Endodermal cell (in vitro differentiated cells): Measurements from ENCODE around the gene C4orf17. TPM values are rescaled to one million over a fixed set of nuclear protein-coding genes. Genes with fewer than 3 reads are reported as not detected.

ENCODE experiments used
- DNase-seq: peaks from one replicate; pipeline ENCODE4 v3.0.0-alpha.2; 2017
- H3K27ac ChIP-seq: 2 replicates; pipeline ENCODE4 v1.5.1; 2013; ENCODE audit warnings: mild to moderate bottlenecking, low read depth, low read length, moderate library complexity
- H3K27me3 ChIP-seq: 2 replicates; pipeline ENCODE4 v1.6.1; 2013; ENCODE audit warnings: mild to moderate bottlenecking, low read length, moderate library complexity; ENCODE audit not compliant: insufficient read depth, control insufficient read depth, poor library complexity, severe bottlenecking
- H3K36me3 ChIP-seq: 2 replicates; pipeline ENCODE4 v1.7.0; 2013; ENCODE audit warnings: mild to moderate bottlenecking, low read length, moderate library complexity; ENCODE audit not compliant: control insufficient read depth, insufficient read depth
- H3K4me1 ChIP-seq: one replicate; pipeline ENCODE4 v1.7.0; 2013; ENCODE audit warnings: low read length; ENCODE audit not compliant: control insufficient read depth, insufficient read depth
- H3K4me3 ChIP-seq: 2 replicates; pipeline ENCODE4 v1.5.1; 2013; ENCODE audit warnings: mild to moderate bottlenecking, low read length, moderate library complexity
- H3K9ac ChIP-seq: 2 replicates; pipeline ENCODE4 v1.6.1; 2013; ENCODE audit warnings: mild to moderate bottlenecking, low read length, moderate library complexity; ENCODE audit not compliant: poor library complexity, severe bottlenecking; ENCODE audit errors: extremely low read depth
- H3K9me3 ChIP-seq: 2 replicates; pipeline ENCODE4 v1.6.1; 2013; ENCODE audit warnings: mild to moderate bottlenecking, low read length, moderate library complexity; ENCODE audit not compliant: control insufficient read depth
- H3K27ac Mint-ChIP-seq: 2 replicates; pipeline ENCODE4 v1.8.0; 2020; ENCODE audit warnings: mixed read lengths
- H3K27me3 Mint-ChIP-seq: 2 replicates; pipeline ENCODE4 v1.8.0; 2021; ENCODE audit warnings: mild to moderate bottlenecking, mixed read lengths; ENCODE audit not compliant: insufficient read depth
- H3K36me3 Mint-ChIP-seq: 2 replicates; pipeline ENCODE4 v1.8.0; 2020; ENCODE audit warnings: low read depth, mixed read lengths
- H3K4me1 Mint-ChIP-seq: 2 replicates; pipeline ENCODE4 v1.8.0; 2020; ENCODE audit warnings: mixed read lengths
- H3K4me3 Mint-ChIP-seq: 2 replicates; pipeline ENCODE4 v1.8.0; 2020; ENCODE audit warnings: mild to moderate bottlenecking, moderate library complexity, mixed read lengths
- H3K9me3 Mint-ChIP-seq: 2 replicates; pipeline ENCODE4 v1.8.0; 2020; ENCODE audit warnings: mild to moderate bottlenecking, mixed read lengths
- CTCF ChIP-seq: fragments of 200-600 bp; sonication (generic); conservative IDR thresholded peaks from 2 replicates; pipeline ENCODE4 v1.5.0; 2021; ENCODE audit warnings: antibody characterized with exemption, mild to moderate bottlenecking
- WGBS, 2 experiments: methylation state at CpG; one replicate each; pipeline versions ENCODE4 v1.1.5 to v1.1.7; 2013; ENCODE audit warnings: missing lambda C conversion rate in 2 of 2, mixed read lengths in 1 of 2; ENCODE audit not compliant: insufficient coverage in 1 of 2, insufficient read length in 1 of 2; 5-methylcytosine and 5-hydroxymethylcytosine counted together
- total RNA-seq, 2 donors: library from RNA; stranded (reverse); fragmentation: NEBNext Ultra II Directional in 1 of 2; extraction: Animal tissue kit (Norgen Biotek cat#: 25700) in 1 of 2; gene quantifications; 2 replicates in 1 of 2; 3 replicates in 1 of 2; pipeline ENCODE4 v1.2.1, GENCODE V29; 2021

Gene C4orf17
- total RNA-seq, 2 donors from 2014 or later: not detected

- no peaks in the 10 kb centered on the region for H3K9me3 Mint-ChIP-seq
- WGBS, 2 experiments: 0% methylated on average over 12 to 48 of the region's 48 CpGs
- peaks cover 4% of the 10 kb centered on the region for H3K4me1 Mint-ChIP-seq
- H3K9me3 ChIP-seq: no peaks in the 10 kb centered on the region
- H3K4me1 ChIP-seq: no peaks in the 10 kb centered on the region
- peak within 1 kb of the TSS; percentile 99 for H3K9ac ChIP-seq
- peak; percentile 98 for DNase-seq
- H3K36me3 Mint-ChIP-seq: no peaks in the 10 kb centered on the region
- peak within 1 kb of the TSS; percentile 95 for H3K4me3 ChIP-seq
- TF ChIP-seq CTCF: peak; percentile 43
- peak within 1 kb of the TSS; percentile 100 for H3K27ac Mint-ChIP-seq
- H3K27me3 Mint-ChIP-seq: no peaks in the 10 kb centered on the region
- peak within 1 kb of the TSS; percentile 91 for H3K4me3 Mint-ChIP-seq
- H3K27ac ChIP-seq: peak within 1 kb of the TSS; percentile 96
- no peaks in the 10 kb centered on the region for H3K36me3 ChIP-seq
- no peaks in the 10 kb centered on the region for H3K27me3 ChIP-seq
Measured at GRCh38 chr4:99563310-99564186, 52.7 kb downstream of the C4orf17 start, which contains the start of gene TRMT10A. TSS of gene TRMT10A (minus strand) at chr4:99564039. CDS start at chr4:99559338, 4,701 bp downstream.

GRCh38 chr4:99564921-99565320, 54.1 kb downstream of the C4orf17 start:
- Mint-ChIP-seq H3K9me3 (no peaks in the 10 kb centered on the region), H3K27me3 (no peaks in the 10 kb centered on the region), H3K4me3 (no peak overlapping the region), H3K27ac (no peak overlapping the region), H3K4me1 (peaks cover 4% of the 10 kb centered on the region), H3K36me3 (no peaks in the 10 kb centered on the region)
- no peak overlapping the region for H3K4me3 ChIP-seq
- no peak for DNase-seq
- no peak overlapping the region for H3K9ac ChIP-seq
- H3K27ac ChIP-seq: no peak overlapping the region
- H3K9me3 ChIP-seq: no peaks in the 10 kb centered on the region
- H3K36me3 ChIP-seq: no peaks in the 10 kb centered on the region
- no peaks in the 10 kb centered on the region for H3K27me3 ChIP-seq
- H3K4me1 ChIP-seq: no peaks in the 10 kb centered on the region
- no peak for TF ChIP-seq CTCF

- no peak for DNase-seq
- H3K9ac ChIP-seq: no peak overlapping the region
- no peaks in the 10 kb centered on the region for H3K27me3 ChIP-seq
- H3K27ac ChIP-seq: no peak overlapping the region
- no peaks in the 10 kb centered on the region for H3K9me3 ChIP-seq
- H3K9me3 Mint-ChIP-seq: no peaks in the 10 kb centered on the region
- no peak for TF ChIP-seq CTCF
- H3K36me3 Mint-ChIP-seq: no peaks in the 10 kb centered on the region
- H3K4me3 ChIP-seq: no peak overlapping the region
- no peak overlapping the region for H3K4me3 Mint-ChIP-seq
- H3K4me1 ChIP-seq: no peaks in the 10 kb centered on the region
- WGBS, 2 experiments: 82% methylated on average over 1 of the region's 1 CpG; no CpG with 5 or more reads in 1 of the 2 experiments
- no peak overlapping the region for H3K27ac Mint-ChIP-seq
- H3K4me1 Mint-ChIP-seq: peaks cover 5% of the 10 kb centered on the region
- no peaks in the 10 kb centered on the region for H3K36me3 ChIP-seq
- H3K27me3 Mint-ChIP-seq: no peaks in the 10 kb centered on the region
Measured at GRCh38 chr4:99571883-99572282, 61.1 kb downstream of the C4orf17 start.
